ENCODE measurements around the gene GREB1L.

The GREB1L gene

DNA sequence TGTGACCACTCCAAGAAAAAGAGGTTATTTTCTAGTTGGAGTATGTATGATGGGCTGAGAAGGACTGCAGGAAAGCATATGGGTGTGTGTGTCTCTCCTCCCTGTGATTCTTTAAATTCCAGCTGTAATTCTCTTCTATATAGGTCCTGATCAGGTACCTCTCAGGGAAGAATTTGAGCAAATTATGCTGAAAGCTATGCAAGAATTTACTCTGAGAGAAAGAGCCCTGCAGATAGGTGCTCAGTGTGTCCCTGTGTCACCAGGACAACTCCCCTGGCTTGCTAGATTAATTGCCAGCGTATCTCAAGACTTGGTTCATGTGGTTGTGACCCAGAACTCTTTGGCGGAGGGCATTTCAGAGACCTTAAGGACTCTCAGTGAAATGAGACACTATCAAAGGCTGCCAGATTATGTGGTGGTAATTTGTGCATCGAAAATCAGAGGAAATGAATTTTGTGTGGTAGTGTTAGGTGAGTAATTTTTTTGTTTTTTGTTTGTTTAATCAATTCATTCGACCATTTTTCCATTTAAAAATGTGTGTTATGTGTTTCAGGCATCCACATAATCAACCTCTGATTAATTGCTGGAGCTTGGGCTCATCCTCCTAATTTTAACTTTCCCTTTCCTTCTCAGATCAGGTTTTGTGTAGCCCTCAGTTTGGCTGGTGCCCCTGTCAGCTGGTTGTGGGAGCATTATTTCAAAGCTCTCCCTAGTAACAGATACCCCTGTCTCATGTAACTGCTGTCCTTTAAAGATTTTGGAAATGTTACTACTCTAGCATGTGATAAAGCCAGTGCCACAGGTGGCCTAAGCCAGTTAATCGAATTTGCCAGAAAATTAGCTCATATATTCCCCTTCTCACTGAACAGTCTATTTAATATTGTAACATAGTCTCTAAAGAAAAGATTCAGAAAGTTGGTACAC is 207.6 kb downstream of the GREB1L start:
- no peak for DNase-seq (ENCODE audit: low read depth in 2 of 2)

DNA sequence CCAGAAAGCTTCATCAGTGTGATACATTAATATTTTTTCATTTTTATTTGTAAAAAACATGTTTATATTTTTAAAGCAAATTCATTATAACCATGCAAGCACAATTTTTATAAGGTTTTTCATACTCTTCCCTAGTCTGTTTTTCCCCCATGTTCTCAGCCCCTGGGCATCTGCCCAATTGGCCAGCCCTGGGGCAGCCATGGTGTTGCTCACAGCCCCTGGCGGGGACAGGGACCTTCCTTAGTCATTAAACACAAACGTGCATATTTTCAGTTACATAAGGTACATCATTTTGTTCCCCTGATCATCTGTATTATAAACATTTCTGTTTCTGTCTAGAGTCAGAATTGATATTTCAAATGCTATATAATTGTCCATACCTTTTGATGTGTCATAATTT is 208.5 kb downstream of the GREB1L start:
- no peak for DNase-seq (ENCODE audit: low read depth in 2 of 2)

DNA sequence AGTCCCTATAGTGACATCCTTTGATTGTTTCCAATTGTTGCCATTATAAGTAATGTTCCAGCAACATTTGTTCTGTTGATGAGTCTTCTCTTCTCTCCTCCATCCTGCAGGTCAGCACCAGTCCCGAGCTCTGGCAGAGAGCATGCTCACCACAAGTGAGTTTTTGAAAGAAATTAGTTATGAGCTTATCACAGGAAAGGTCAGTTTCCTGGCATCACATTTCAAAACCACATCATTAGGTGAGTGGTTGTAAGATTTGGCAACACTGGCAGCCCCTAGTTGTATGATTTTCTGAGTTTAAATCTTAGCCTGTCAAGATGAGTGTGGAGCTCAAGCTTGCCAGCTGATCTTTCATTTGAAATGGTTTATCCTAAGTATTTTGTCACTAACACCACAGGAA is 208.9 kb downstream of the GREB1L start:
- DNase-seq (ENCODE audit: low read depth in 2 of 2) = no peak

DNA sequence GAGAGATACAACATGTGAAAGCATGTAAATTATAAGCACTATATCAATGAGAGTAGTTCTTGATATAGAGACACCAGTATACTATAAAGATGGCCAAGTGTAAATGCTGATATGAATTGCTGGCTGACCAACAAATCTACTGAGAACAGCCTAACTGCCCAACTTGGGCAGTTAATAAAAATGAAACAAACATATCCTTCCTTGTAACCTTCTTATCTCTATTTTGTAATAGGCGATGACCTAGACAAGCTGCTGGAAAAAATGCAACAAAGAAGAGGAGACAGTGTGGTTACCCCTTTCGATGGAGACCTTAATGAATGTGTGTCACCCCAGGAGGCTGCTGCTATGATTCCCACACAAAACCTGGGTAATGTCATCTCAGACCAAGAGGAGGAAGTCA is 209.8 kb downstream of the GREB1L start:
- DNase-seq (ENCODE audit: low read depth in 2 of 2) = no peak

DNA sequence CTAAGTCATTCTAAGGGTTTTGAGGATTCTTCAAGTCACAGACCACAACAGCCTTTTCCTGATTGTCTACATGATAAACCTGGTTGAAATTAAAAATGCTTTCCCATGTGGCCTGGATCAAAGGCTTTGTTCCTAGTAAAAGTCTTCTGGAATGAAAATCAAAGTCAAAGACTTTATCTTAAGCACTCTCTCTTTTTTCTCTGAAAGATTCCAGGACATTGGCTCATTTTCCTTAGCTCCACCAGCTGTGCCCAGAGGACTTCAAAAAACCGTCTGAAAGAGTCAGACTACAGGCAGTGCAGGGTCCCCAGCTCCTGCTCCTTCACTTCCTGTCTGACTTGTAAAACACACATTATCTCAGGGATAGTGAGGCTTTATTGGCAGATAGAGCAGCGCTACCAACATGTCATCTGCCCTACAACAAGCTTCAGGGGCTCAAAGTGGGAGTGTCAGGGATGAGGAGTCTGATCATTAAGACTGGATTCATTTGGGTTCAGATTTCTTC is 210.3 kb downstream of the GREB1L start:
- DNase-seq (ENCODE audit: low read depth in 2 of 2) = no peak

DNA sequence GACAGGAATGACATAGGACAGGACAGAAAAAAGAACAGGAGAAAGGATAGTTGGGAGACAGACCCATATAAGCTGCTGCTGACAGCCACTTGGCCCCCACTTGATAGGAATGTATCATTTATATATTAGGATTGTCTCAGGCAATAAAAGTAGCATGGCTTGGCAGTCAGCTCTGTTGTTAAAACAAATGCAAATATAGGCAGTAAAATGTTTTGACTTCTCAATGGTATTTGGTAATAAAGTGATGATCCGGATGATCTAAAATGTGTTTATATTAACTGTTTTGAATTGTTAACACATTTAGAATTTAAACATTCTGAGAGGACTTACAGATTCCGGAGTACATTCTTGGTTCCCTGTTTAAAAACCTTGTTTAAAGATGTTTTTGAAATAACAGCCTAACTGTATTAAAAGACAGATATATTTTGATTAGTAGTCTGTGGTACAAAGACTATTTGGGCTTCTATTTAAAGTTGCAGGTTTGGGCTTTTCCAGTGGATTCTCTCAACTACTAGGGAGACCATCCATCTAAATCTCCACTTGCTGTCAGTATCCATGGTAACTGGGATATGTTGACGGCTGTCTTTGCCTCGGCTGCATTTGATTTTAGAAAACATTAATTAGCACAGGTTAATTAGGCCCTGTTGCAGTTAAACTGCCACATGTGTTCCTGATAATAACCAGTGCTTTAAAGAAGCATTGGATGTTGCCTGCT is 210.9 kb downstream of the GREB1L start:
- no peak for DNase-seq (ENCODE audit: low read depth in 2 of 2)

DNA sequence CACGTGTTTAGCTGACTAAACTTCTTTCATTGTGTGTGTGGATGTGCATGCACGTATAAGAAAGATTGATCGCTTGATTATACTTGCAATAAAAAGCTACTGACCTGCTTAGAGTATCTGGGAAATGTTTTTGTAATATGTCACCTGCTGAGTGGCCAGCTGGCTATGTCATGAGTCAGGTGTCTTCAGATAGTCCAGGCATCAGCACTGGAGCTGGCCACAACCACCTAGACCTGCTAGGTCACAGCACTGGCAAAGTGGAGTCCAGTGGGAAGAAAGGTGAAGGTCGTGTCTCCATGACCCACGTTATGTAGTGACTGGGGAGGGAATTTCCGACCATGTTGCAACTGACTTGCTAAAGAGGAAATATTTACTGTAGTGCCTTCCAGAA is 211.5 kb downstream of the GREB1L start:
- DNase-seq (ENCODE audit: low read depth in 2 of 2) = no peak

DNA sequence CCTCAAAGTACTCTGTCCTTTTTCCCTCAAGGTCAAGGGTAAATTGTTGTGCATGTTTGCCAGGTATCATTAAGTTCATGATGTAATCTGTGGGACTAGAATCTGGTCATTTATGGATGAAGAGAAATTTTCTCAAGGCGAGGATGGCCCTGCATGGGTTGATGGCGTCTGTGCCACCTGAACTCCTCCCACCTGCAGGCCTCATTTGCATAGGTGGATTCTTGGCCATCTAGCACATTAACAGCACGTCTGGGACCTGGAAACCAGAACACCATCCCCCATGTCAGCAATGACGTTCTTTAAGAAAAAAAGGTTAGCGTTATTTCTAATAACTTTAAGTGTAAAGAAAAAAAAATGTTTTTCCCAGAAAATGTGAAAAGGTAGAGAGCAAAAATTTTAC is 212.7 kb downstream of the GREB1L start:
- DNase-seq (ENCODE audit: low read depth in 2 of 2) = no peak

DNA sequence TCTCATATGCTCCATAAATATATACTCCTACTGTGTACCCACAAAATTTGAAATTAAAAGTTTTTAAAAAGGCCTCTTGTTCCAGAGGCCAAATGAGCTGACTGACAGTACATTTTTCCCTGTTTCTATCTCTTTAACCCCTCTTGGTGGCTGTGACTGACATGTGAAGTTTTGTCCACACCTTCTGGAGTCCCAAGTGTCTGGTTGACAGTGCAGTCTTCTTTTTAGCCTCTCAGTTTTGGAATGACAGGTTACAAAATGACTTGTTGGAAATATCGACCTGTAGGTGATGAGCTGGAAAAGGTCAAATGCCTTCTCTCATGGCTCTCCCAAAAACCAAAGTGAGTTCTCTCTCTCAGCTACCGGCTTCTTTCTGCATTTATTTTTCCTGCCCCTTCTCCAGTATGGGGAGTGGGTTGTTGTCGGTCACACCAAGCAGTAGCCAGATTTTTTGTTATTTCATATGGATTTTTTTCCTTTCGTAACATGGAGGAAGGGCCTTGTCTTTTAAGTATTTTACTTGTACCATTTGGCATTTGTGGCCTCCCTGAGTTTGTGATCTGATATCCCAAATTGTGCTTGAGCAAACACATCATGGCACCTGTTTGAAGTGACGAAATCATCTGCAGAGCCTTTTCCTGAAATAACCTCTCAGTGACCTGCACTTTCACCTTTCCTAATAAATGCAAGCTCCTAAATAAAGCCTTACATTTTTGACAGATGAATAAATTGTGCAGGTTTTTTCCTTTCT is 214.6 kb downstream of the GREB1L start:
- DNase-seq (ENCODE audit: low read depth in 2 of 2) = no peak

DNA sequence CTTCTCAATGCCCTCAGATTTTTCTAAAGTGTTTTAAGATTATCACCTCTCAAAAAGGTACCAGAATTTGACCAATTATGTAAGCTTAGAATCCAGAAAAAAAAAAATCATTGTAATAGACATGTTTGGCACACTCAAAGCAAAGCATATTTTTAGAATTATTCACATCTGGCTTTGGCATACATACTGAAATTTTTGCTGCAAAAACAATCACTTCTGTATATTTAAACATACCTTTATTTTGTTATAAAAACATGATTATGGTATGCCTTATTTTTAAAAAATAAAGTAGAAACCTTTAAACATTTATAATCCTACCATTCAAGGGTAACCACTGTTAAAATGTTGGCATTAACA is 215.1 kb downstream of the GREB1L start:
- DNase-seq (ENCODE audit: low read depth in 2 of 2) = no peak

DNA sequence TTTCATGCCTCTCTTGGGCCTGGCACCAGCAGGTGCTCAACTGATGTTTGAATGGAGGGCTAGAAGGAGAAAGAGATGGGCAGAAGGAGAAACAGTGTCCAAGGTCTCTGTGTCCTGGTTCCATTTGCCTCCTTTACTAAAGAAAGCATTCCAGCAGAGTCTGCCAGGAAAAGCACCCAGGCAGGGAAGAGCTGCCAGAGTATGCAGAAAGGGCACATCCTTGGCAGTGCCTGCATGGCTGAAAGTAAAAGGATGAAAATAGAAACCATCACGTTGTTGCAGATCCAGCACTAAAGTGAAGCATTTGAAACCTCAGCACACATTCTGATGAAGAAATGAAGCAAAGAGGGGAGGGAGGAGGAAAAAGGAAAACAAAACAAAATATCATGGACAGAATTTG is 216.3 kb downstream of the GREB1L start:
- DNase-seq (ENCODE audit: low read depth in 2 of 2) = no peak

DNA sequence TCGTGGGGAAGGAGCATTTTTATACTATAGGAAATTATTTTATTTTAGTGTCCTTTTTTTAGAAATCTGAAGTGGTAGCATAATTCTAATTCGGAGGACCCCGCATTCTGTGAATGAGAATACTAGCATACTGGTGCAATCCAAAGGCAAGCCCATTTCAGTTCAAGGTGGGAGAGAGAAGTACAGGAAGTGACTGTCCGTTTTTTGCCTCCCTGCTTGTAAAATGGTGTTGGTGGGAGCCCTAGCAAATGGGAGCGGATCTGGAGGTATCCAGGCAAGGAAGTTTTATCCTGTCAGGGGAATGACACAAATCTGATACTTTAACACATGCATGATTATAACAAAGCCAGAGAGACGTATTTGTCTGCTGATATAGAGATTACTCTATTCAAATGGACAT is 216.8 kb downstream of the GREB1L start:
- no peak for DNase-seq (ENCODE audit: low read depth in 2 of 2)

DNA sequence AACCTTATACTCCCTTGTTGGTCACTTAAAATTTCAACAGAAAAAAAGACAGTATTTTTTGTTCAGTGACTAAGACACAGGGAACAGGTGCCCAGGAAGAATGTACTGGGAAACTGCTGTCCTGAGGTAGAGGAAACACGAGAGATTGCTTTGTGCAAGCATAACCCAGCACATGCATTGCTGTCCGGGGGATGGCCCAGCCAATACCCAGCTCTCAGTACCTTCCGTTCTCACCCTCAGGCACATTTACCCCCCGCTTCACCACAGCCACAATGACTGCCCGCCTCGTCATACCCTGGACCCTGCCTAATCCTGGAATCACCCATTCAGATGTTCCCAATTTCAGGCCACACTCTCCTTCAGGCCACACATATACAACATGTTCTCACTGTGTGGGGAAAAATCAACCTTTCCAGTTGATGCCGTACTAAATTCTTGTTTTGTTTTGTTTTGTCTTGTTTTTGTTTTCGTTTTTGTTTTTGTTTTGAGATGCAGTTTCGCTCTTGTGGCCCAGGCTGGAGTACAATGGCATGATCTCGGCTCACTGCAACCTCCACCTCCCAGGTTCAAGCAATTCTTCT is 217.8 kb downstream of the GREB1L start:
- no peak for DNase-seq (ENCODE audit: low read depth in 2 of 2)

DNA sequence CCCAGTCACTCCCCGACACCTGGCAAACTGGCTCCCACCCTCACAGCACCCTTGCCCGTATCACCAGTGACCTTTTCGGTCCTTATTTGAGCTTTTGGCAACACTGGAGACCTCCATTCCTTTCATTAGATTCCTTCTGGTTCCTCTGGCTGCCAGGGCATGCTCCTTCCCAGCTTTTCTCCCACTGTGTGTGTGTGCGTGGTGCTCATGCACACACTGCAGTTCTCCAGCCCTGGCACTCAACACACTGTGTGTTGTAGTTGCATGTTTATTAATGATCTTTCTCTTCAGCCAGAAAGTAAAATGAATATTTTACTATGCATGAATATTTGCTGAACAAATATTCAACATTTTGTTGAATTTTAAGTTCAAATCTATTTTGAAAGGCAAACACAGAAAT is 219.4 kb downstream of the GREB1L start:
- no peak for DNase-seq (ENCODE audit: low read depth in 2 of 2)

DNA sequence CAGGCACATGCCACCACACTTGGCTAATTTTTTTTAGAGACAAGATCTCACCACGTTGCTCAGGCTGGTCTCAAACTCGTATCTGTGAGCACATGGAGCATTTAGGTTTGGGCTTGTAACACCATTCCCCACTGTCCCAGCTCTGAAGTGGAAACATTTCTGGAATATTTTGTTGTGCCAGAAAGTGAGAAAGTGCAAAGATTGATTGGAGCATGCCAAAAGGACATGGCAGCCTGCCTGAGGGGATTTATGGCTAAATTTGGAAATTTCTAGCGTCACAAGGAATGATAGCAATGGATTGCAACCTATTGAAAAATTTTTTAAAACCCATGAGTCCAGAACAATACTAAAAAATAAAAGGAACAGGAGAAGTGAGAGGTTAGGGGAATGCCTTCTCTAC is 221.7 kb downstream of the GREB1L start:
- no peak for DNase-seq (ENCODE audit: low read depth in 2 of 2)

DNA sequence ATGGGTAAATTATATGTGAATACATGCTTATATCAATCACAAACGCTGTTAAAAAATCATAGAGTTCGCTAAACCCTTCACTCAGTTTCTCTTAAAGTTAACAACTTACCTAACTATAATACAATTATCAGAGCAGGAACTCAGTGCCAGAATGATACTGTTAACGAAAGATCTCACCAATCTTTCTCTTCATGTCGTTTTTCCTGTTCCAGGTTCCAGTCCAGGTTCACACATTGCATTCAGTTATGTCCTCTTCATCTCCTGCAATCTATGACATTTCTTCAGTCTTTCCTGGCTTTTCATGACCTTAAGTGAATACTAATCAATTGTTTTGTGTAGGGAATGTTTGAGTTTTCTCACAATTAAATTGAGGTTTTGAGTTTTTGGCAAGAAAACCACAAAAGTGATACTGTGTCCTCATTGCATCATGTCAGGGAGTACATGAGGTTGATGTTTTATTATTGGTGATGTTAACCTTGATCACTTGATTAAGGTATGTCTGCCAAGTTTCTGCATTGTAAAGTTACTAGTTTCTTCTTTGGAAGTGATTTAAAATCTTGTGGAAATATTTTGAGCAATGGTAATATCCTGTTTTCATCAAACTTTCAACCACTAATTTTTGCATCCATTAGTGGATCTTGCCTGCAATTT is 226.6 kb downstream of the GREB1L start:
- no peak for DNase-seq (ENCODE audit: low read depth in 2 of 2)

DNA sequence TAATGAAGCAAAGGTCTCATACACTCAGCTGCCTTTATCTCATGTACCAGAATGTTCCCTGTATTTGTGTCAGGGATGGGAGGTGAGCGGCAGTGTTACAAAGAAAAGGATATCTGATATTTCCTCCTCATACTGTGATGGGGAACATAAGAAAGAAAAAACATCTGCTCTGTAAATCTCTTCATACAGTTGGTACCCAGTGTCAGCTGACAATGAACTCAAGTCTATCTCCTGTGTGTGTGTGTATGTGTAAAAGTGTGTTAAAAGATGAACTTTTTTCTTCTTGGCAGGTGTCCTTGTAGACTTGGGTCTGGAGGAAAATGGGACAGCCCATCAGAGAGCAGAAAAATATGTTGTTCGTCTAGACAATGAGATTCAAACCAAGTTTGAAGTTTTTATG is 230.7 kb downstream of the GREB1L start:
- DNase-seq (ENCODE audit: low read depth in 2 of 2) = no peak

DNA sequence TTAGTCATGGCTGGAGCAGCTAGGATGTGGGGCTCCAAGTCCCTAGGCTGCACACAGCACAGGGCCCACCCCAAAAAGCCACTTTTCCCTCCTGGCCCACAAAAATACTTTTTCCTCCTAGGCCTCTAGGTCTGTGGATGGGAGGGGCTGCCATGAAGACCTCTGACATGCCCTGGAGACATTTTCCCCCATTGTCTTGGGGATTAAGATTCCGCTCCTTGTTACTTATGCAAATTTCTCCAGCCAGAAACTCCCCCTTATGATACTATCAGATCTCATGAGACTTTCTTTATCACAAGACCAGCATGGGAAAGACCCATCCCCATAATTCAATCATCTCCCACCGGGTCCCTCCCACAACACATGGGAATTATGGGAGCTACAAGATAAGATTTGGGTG is 232.6 kb downstream of the GREB1L start:
- no peak for DNase-seq (ENCODE audit: low read depth in 2 of 2)

DNA sequence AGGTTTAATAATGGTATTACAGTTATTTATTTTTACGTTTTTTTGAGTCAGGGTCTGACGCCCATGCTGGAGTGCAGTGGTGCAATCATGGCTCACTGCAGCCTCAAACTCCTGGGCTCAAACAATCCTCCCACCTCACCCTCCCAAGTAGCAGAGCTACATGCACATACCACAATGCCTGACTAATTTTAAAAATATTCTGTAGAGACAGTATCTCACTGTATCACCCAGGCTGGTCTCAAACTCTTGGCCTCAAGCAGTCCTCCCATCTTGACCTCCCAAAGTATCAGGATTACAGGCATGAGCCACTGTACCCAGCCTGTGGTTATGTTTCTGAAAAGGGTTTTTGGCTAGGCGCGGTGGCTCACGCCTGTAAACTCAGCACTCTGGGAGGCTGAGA is 237.7 kb downstream of the GREB1L start:
- DNase-seq (ENCODE audit: low read depth in 2 of 2) = no peak

DNA sequence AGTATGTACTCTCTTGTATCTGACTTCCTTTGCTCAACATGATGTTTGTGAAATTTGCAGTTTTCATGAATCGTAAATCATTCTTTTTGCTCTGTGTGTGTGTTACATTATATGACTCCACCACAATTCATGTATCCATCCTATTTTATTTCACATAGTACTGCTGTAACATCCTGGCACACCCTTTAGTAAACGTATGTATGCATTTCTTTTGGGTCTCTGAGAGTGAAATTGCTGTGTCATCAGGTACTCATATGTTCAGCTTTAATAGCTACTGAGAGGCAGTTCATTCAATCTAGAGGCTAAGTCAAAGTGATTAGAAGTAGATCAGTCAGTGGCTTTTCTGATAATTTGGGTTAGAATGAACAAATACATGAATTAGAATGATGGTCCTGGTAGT is 239.7 kb downstream of the GREB1L start:
- DNase-seq (ENCODE audit: low read depth in 2 of 2) = no peak

DNA sequence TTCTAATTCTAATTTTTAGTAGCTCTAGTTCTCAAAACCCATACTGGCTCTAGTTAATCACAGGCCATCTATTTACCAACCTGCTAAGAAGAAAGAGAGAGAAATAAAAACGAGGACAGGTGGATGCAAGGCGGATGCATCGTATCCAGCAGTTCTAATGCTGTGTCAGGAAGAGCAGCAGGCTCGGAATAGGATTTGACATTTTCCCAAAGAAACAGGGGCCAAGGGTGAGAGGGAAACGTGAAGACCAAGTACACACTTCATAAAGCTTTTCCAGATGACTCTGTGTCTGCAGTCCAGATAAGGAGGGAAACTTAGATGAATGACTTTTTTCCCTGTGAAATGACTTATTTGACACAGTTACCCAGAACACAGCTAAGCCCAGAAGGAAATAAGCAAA is 241.0 kb downstream of the GREB1L start:
- DNase-seq (ENCODE audit: low read depth in 2 of 2) = no peak
